ENCODE measurements around the gene THSD4.

DNA sequence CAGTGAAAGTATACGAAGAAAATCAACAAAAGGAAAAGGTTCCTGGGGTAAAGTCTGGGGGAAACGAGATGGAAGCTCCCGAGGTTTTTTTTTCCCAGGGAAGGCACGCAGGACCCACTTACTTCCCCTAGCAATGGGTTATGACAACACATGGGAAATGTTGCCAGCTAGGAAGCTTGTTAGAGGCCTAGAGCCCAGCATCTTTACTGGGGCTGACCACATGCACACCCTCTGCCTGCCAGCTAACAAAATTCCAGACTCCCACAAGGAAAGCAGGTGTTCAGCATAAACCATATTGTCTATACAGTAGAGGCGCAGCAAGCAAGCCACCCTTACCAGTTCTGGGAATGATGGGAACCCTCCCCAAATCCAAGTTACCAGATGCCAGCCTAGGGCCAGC lies 436.3 kb downstream of the THSD4 start:
- TF ChIP-seq CTCF (conservative IDR thresholded peaks at IDR 0.05; ENCODE audit: low read depth, low read length) (no peak), EZH2 (IDR thresholded peaks at IDR 0.05; ENCODE audit: low read length, unreplicated experiment) (no peak), EZH2phosphoT487 (IDR thresholded peaks at IDR 0.05; ENCODE audit: borderline replicate concordance, low read length) (no peak)
